NCI-H748 (cell line): ENCODE results near the gene HIC2.
"Not testable (repeated sequence)": the region's sequence is repeated elsewhere in the genome, so short reads cannot be mapped to it uniquely, and the experiment has no call there.

Source experiments
- DNase-seq: peaks from one replicate; lab custom pipeline; 2025; ENCODE audit not compliant: unreplicated experiment; lab: John Stamatoyannopoulos, UW

HIC2 gene

GRCh38 chr22:21434378-21435233, 17.4 kb downstream of the HIC2 start:
- not testable (repeated sequence) for DNase-seq

- not testable (repeated sequence) for DNase-seq
Measured at GRCh38 chr22:21435998-21436810, 19.0 kb downstream of the HIC2 start.

GRCh38 chr22:21438013-21438412, 20.8 kb downstream of the HIC2 start:
- DNase-seq: not testable (repeated sequence)

GRCh38 chr22:21440018-21440636, 23.0 kb downstream of the HIC2 start:
- DNase-seq: not testable (repeated sequence)

GRCh38 chr22:21440676-21441075, 23.5 kb downstream of the HIC2 start:
- DNase-seq: not testable (repeated sequence)

- DNase-seq: not testable (repeated sequence)
Measured at GRCh38 chr22:21441170-21441569, 24.0 kb downstream of the HIC2 start.

- not testable (repeated sequence) for DNase-seq
Measured at GRCh38 chr22:21442123-21442522, 25.0 kb downstream of the HIC2 start.

GRCh38 chr22:21442646-21443045, 25.5 kb downstream of the HIC2 start:
- not testable (repeated sequence) for DNase-seq

- DNase-seq: no peak
Measured at GRCh38 chr22:21443057-21443734, 26.0 kb downstream of the HIC2 start.

GRCh38 chr22:21443735-21444421, 26.7 kb downstream of the HIC2 start:
- no peak for DNase-seq

GRCh38 chr22:21444701-21445436, 27.7 kb downstream of the HIC2 start:
- no peak for DNase-seq

GRCh38 chr22:21445437-21446127, 28.4 kb downstream of the HIC2 start:
- no peak for DNase-seq

GRCh38 chr22:21446128-21446826, 29.1 kb downstream of the HIC2 start:
- DNase-seq: no peak

- no peak for DNase-seq
Measured at GRCh38 chr22:21446827-21447690, 29.9 kb downstream of the HIC2 start.

GRCh38 chr22:21447694-21448402, 30.7 kb downstream of the HIC2 start:
- no peak for DNase-seq

GRCh38 chr22:21448627-21449416, 31.7 kb downstream of the HIC2 start:
- no peak for DNase-seq
